Measurements from ENCODE around the gene GDF10.

Gene GDF10

DNA sequence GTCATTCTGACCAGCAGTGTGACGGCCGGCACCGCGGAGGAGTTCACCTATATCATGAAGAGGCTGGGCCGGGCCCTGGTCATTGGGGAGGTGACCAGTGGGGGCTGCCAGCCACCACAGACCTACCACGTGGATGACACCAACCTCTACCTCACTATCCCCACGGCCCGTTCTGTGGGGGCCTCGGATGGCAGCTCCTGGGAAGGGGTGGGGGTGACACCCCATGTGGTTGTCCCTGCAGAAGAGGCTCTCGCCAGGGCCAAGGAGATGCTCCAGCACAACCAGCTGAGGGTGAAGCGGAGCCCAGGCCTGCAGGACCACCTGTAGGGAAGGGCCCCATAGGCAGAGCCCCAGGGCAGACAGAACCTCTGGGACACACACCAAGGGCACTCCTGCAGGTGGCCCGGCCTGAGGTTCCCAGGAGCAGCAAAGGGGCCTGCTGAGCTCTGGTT, 57.2 kb downstream of the GDF10 start:
- no peak for DNase-seq

- no peak for DNase-seq
Observed at GRCh38 chr10:47357911-47358310, 57.9 kb downstream of the GDF10 start.

- DNase-seq: no peak
Observed at GRCh38 chr10:47358457-47358856, 58.5 kb downstream of the GDF10 start.

GRCh38 chr10:47359101-47359500, 59.1 kb downstream of the GDF10 start:
- no peak for DNase-seq

DNA sequence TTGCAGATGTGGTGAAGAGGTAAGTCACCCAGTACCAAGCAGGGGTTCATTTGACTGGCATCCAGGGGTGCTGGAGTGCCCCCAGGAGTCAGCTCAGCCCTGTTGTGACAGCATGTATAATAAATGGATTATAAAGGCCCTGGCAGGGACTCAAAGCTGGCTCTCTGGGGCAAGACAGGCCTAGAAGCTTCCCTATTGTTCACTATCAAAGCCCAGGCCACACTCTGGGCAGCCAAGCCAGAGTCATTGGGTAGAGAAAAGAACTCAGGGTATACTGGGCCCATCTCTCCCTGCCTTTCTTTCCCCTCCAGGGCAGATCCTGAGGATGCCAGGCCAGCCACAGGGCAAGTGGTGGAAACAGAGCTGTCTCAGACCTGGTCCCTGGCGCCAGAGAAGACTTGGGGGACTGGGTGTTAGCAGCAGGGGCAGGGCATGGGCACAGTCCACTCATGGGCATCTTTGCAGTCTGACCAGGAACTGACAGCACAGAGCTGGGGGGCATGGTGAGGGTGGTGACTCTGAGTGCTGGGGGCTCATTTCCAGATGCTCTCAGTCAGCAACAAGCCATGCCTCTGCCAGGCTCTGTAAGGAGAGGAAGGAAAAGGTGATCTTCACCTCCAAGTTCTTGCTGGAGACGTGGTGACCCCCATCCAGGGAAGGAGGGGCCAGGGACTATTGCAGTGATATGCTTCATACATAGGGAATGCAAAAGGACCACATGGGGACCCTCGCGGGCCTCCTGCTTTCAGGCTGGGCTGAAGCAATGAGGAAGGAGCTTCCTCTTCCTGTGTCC, 59.8 kb downstream of the GDF10 start:
- no peak for DNase-seq

- DNase-seq: peak in 1 of 2 donors; percentile 6
Observed at GRCh38 chr10:47360419-47361040, 60.5 kb downstream of the GDF10 start.

GRCh38 chr10:47361293-47361692, 61.3 kb downstream of the GDF10 start:
- DNase-seq: peak in 1 of 2 donors; percentile 9

GRCh38 chr10:47362199-47362598, 62.2 kb downstream of the GDF10 start:
- DNase-seq: no peak

Measured in CD4-positive, alpha-beta T cell treated with Interleukin-4 for 1 hour (primary cell).